HepG2 (cell line): ENCODE data around the gene LSM6. TPM values are rescaled to one million over a fixed set of nuclear protein-coding genes. Genes with fewer than 3 reads are reported as not detected.

Source experiments
- ATAC-seq: fragments of 200-7000 bp; cut with Tn5 transposase; 3 replicates; pipeline ENCODE4 v1.9.1; 2020; ENCODE audit warnings: mild to moderate bottlenecking, moderate library complexity
- BruUV-seq: library from RNA; stranded (reverse); fragments of 400-500 nt; replicated peaks from 2 replicates; lab custom pipeline; 2021; lab: Mats Ljungman, UMichigan
- CTCF ChIA-PET: fragments of 300-600 bp; formaldehyde crosslinking; extraction: SDS; loops from one replicate; lab custom pipeline; 2021; ENCODE audit warnings: low total read pairs, inconsistent platforms, low intra/inter-chr PET ratio; lab: Yijun Ruan, JAX
- POLR2A ChIA-PET: fragments of 350-600 bp; sonication (Branson Sonifier 250); formaldehyde crosslinking; loops from one replicate; lab custom pipeline; 2020; ENCODE audit warnings: antibody characterized with exemption, inconsistent platforms; lab: Yijun Ruan, JAX
- DNase-seq: peaks from one replicate; pipeline ENCODE4 v3.0.0-alpha.2; 2015; ENCODE audit warnings: low spot score
- FAIRE-seq: peaks from 3 replicates; lab custom pipeline; 2011; peaks lifted over from hg19 to GRCh38; lab: Jason Lieb, UNC
- H2AFZ ChIP-seq: one replicate; pipeline ENCODE4 v1.6.1; 2011; ENCODE audit warnings: low read length, inconsistent platforms
- H3K27ac ChIP-seq: fragments of 300-600 bp; 3 replicates; pipeline ENCODE4 v1.8.0; 2011; ENCODE audit warnings: mixed run types, mild to moderate bottlenecking, mixed read lengths, low read length, inconsistent platforms; ENCODE audit not compliant: insufficient read depth; ENCODE audit errors: extremely low read length
- H3K27me3 ChIP-seq, 2 experiments: fragments of 200-600 bp in 1 of 2; 2 replicates in 1 of 2; 3 replicates in 1 of 2; pipeline versions ENCODE4 v1.6.0 to v1.8.0; 2011; ENCODE audit warnings: low read length in 2 of 2, mild to moderate bottlenecking in 2 of 2, moderate library complexity in 2 of 2, inconsistent platforms in 1 of 2; ENCODE audit not compliant: insufficient read depth in 2 of 2, control insufficient read depth in 1 of 2
- H3K36me3 ChIP-seq, 2 experiments: fragments of 200-600 bp in 1 of 2; replicated peaks in 1 of 2; 2 replicates in 1 of 2; 3 replicates in 1 of 2; pipeline versions ENCODE4 v1.5.1 to v1.8.0; 2011; ENCODE audit warnings: low read length in 2 of 2, inconsistent platforms in 1 of 2; ENCODE audit not compliant: insufficient read depth in 2 of 2, control insufficient read depth in 1 of 2
- H3K4me1 ChIP-seq: 2 replicates; pipeline ENCODE4 v1.5.1; 2012; ENCODE audit warnings: low read length, inconsistent platforms; ENCODE audit not compliant: insufficient read depth
- H3K4me2 ChIP-seq: 2 replicates; pipeline ENCODE4 v1.6.0; 2011; ENCODE audit warnings: low read depth, low read length, inconsistent platforms
- H3K4me3 ChIP-seq, 3 experiments: fragments of 200-600 bp in 1 of 3; sonication (generic), shearing (Covaris generic) in 1 of 3; replicated peaks in 1 of 3; 2 replicates each; pipeline ENCODE4 v1.5.1; 2011 to 2016; ENCODE audit warnings: low read length in 3 of 3, inconsistent platforms in 2 of 3, low read depth in 2 of 3, mild to moderate bottlenecking in 2 of 3, control low read depth in 1 of 3, mixed read lengths in 1 of 3; ENCODE audit not compliant: insufficient read depth in 1 of 3
- H3K79me2 ChIP-seq: one replicate; pipeline ENCODE4 v1.6.1; 2011; ENCODE audit warnings: low read length, inconsistent platforms; ENCODE audit not compliant: insufficient read depth
- H3K9ac ChIP-seq: 2 replicates; pipeline ENCODE4 v1.6.0; 2011; ENCODE audit warnings: mild to moderate bottlenecking, low read depth, low read length, inconsistent platforms; ENCODE audit not compliant: insufficient read depth
- H3K9me3 ChIP-seq: 2 replicates; pipeline ENCODE4 v1.5.1; 2012; ENCODE audit warnings: mild to moderate bottlenecking, low read length
- H4K20me1 ChIP-seq: 2 replicates; pipeline ENCODE4 v1.6.0; 2011; ENCODE audit warnings: inconsistent platforms, mild to moderate bottlenecking, low read length, moderate library complexity; ENCODE audit not compliant: insufficient read depth
- AKAP8 ChIP-seq: sonication (generic); formaldehyde crosslinking; IDR thresholded peaks from 2 replicates; pipeline ENCODE4 v1.5.1; 2020; ENCODE audit warnings: mild to moderate bottlenecking, missing genetic modification reagents
- ASH2L ChIP-seq: fragments of 300-600, 200-600 bp; sonication (generic); IDR thresholded peaks from 2 replicates; pipeline ENCODE4 v1.7.0; 2017; ENCODE audit warnings: low read depth, mild to moderate bottlenecking, moderate library complexity, mixed read lengths, low read length; ENCODE audit not compliant: insufficient read length
- CHD2 ChIP-seq: IDR thresholded peaks from 2 replicates; pipeline ENCODE4 v1.6.1; 2011; ENCODE audit warnings: low read depth, low read length, improper control_type of control experiment
- IRF2 ChIP-seq: IDR thresholded peaks from 2 replicates; pipeline ENCODE4 v1.6.1; 2018; ENCODE audit warnings: missing genetic modification reagents, missing compliant biosample characterization
- KLF11 ChIP-seq: IDR thresholded peaks from 2 replicates; pipeline ENCODE4 v1.6.1; 2016; ENCODE audit warnings: missing compliant biosample characterization
- LCORL ChIP-seq, 2 experiments: fragments of 450-650 bp in 1 of 2; sonication (generic) in 1 of 2; formaldehyde crosslinking in 1 of 2; IDR thresholded peaks; 2 replicates each; pipeline versions ENCODE4 v1.5.0 to v1.6.1; 2017 to 2020; ENCODE audit warnings: antibody characterized with exemption in 1 of 2, missing genetic modification reagents in 1 of 2
- NFE2L2 ChIP-seq: fragments of 150-350 bp; IDR thresholded peaks from 2 replicates; pipeline ENCODE4 v1.6.1; 2014; ENCODE audit warnings: low read length
- PAWR ChIP-seq: sonication (generic); formaldehyde crosslinking; IDR thresholded peaks from 2 replicates; pipeline ENCODE4 v1.4.0; 2020; ENCODE audit warnings: missing genetic modification reagents, mild to moderate bottlenecking, borderline replicate concordance
- SMARCC2 ChIP-seq: fragments of 450-650 bp; IDR thresholded peaks from 2 replicates; pipeline ENCODE4 v1.6.1; 2017; ENCODE audit warnings: antibody characterized with exemption, mild to moderate bottlenecking
- SMC3 ChIP-seq: IDR thresholded peaks from 2 replicates; pipeline ENCODE4 v1.6.1; 2011; ENCODE audit warnings: low read length, improper control_type of control experiment
- UBTF ChIP-seq: sonication (generic); formaldehyde crosslinking; IDR thresholded peaks from 2 replicates; pipeline ENCODE4 v1.4.0; 2020; ENCODE audit warnings: mild to moderate bottlenecking, missing genetic modification reagents
- ZNF121 ChIP-seq: sonication (generic); formaldehyde crosslinking; IDR thresholded peaks from 2 replicates; pipeline ENCODE4 v1.5.0; 2020; ENCODE audit warnings: mild to moderate bottlenecking, missing genetic modification reagents
- ZNF460 ChIP-seq: sonication (generic); formaldehyde crosslinking; IDR thresholded peaks from 2 replicates; pipeline ENCODE4 v1.5.1; 2020; ENCODE audit warnings: missing genetic modification reagents, mild to moderate bottlenecking, borderline replicate concordance
- ZNF841 ChIP-seq: sonication (generic); formaldehyde crosslinking; IDR thresholded peaks from 2 replicates; pipeline ENCODE4 v1.8.1; 2023; ENCODE audit warnings: missing genetic modification reagents, borderline replicate concordance
- WGBS: methylation state at CpG from one replicate; pipeline ENCODE4 v1.1.6; 2017; ENCODE audit warnings: low lambda C conversion rate; 5-methylcytosine and 5-hydroxymethylcytosine counted together
- in situ Hi-C: cut with HindIII; loops from 2 replicates; pipeline ENCODE4 v1.10.0; 2017; ENCODE audit warnings: low pct_unique_long_range_greater_than_20kb; ENCODE audit not compliant: extremely low pct_ligation_motif_present
- intact Hi-C: fragments of 100-400 bp; cut with micrococcal nuclease; formaldehyde crosslinking; loops from one replicate; pipeline ENCODE4 v1.10.0; 2022; ENCODE audit not compliant: unreplicated experiment
- polyA plus RNA-seq, 8 experiments: library from polyadenylated mRNA; depleted of rRNA in 3 of 8; stranded (reverse) in 7 of 8; unstranded in 1 of 8; fragments of >200 nt; fragmentation: Illumina TruSeq in 4 of 8; extraction: Trizol in 4 of 8; gene quantifications; 2 replicates each; pipeline versions ENCODE4 v1.2.1 to v1.2.3, GENCODE V29; 2011 to 2016; ENCODE audit warnings: low read depth in 4 of 8, missing spikeins in 1 of 8, mixed read lengths in 1 of 8; ENCODE audit not compliant: insufficient read depth in 1 of 8
- total RNA-seq, 5 experiments: library from RNA; depleted of rRNA; stranded (reverse); fragments of >200 nt; fragmentation: Illumina TruSeq; extraction: Trizol; gene quantifications; 2 replicates each; pipeline ENCODE4 v1.2.3, GENCODE V29; 2016; ENCODE audit warnings: low read depth in 1 of 5

Gene LSM6
- total and polyA plus RNA-seq, 2 of the 13 experiments (the other 11 are each of a cell fraction or from before 2014, with no cell fraction given), result 14.6 to 83.3 TPM

GRCh38 chr4:146202665-146203064, 27.1 kb downstream of the LSM6 start:
- FAIRE-seq, result no peak
- 42% methylated on average over 2 of the region's 2 CpGs for WGBS
- intact Hi-C loops, result no loop called here

More at GRCh38 chr4:146202665-146203064, 27.1 kb downstream of the LSM6 start:
- Histone ChIP-seq H3K36me3 (no peaks in the 10 kb centered on the region), H3K9me3 (no peaks in the 10 kb centered on the region), H3K4me3 (no peak overlapping the region), H3K27ac (no peak overlapping the region), H3K27me3 (no peaks in the 10 kb centered on the region), H3K9ac (no peak overlapping the region), H4K20me1 (no peaks in the 10 kb centered on the region), H3K4me2 (no peak overlapping the region), H3K4me1 (no peaks in the 10 kb centered on the region), H2AFZ (no peak overlapping the region), H3K79me2 (no peaks in the 10 kb centered on the region)
- in situ Hi-C loops, result no loop called here
- DNase-seq (no peak), ATAC-seq (no peak)
- POLR2A ChIA-PET, result no interaction called here
- TF ChIP-seq ZNF460 (CRISPR knock-in tag) (no peak), AKAP8 (CRISPR knock-in tag) (no peak), CHD2 (no peak), LCORL (IDR thresholded peaks at IDR 0.05) (no peak), LCORL (CRISPR knock-in tag; IDR thresholded peaks at IDR 0.05) (no peak), PAWR (CRISPR knock-in tag) (no peak), SMARCC2 (no peak), NFE2L2 (no peak), SMC3 (no peak), IRF2 (CRISPR knock-in tag) (no peak), UBTF (no peak), ASH2L (no peak), ZNF121 (CRISPR knock-in tag) (no peak), KLF11 (CRISPR knock-in tag) (no peak), ZNF841 (CRISPR knock-in tag) (no peak)
- BruUV-seq, result no TSS peak
- CTCF ChIA-PET, result no interaction called here
